Measurements from ENCODE around the gene RAD51AP1. TPM values are rescaled to one million over a fixed set of nuclear protein-coding genes. Genes with fewer than 3 reads are reported as not detected.
"Not testable (repeated sequence)": the region's sequence is repeated elsewhere in the genome, so short reads cannot be mapped to it uniquely, and the experiment has no call there.

RAD51AP1 gene
- total and polyA plus RNA-seq, 2 of the 8 experiments (the other 6 are each of a cell fraction or from before 2014, with no cell fraction given), result 29.7 to 48.3 TPM

DNA sequence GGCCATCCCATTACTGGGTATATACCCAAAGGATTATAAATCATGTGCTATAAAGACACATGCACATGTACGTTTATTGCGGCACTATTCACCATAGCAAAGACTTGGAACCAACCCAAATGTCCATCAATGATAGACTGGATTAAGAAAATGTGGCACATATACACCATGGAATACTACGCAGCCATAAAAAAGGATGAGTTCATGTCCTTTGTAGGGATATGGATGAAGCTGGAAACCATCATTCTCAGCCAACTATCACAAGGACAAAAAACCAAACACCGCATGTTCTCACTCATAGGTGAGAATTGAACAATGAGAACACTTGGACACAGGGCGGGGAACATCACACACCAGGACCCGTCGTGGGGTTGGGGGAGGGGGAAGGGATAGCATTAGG is 15.2 kb upstream of the RAD51AP1 start:
- DNase-seq (ENCODE audit: low read depth in 1 of 2, low spot score in 2 of 2); H2BK120ac ChIP-seq (replicated peaks; ENCODE audit: low read depth, low read length); H3K4me1 ChIP-seq (replicated peaks in 1 of 4; ENCODE audit: control insufficient read depth in 3 of 4, insufficient read depth in 4 of 4, low read length in 3 of 4); H3K27me3 ChIP-seq (replicated peaks in 1 of 4; ENCODE audit: control insufficient read depth in 3 of 4, extremely low read depth in 1 of 4, insufficient read depth in 3 of 4, low read length in 3 of 4); H3K9me3 ChIP-seq (ENCODE audit: insufficient read depth in 2 of 2, low read depth in 1 of 2, low read length in 1 of 2); H2AFZ ChIP-seq (ENCODE audit: low read length); H3K23ac ChIP-seq (ENCODE audit: insufficient read length); H4K5ac ChIP-seq (ENCODE audit: insufficient read length, low read depth, low read length); H4K20me1 ChIP-seq (replicated peaks in 1 of 2; ENCODE audit: control insufficient read depth in 1 of 2, insufficient read depth in 2 of 2, low read length in 2 of 2); H3K4me3 ChIP-seq (ENCODE audit: extremely low read depth in 1 of 4, insufficient read depth in 2 of 4, low read depth in 3 of 4, low read length in 4 of 4); H3K56ac ChIP-seq (replicated peaks; ENCODE audit: insufficient read length, low read depth, low read length); H3K36me3 ChIP-seq (ENCODE audit: control insufficient read depth in 2 of 4, insufficient read depth in 4 of 4, low read length in 3 of 4); H3K79me1 ChIP-seq (ENCODE audit: low read depth, low read length); H3K79me2 ChIP-seq (ENCODE audit: control insufficient read depth in 1 of 2, insufficient read depth in 2 of 2, low read length in 2 of 2); H4K91ac ChIP-seq (replicated peaks; ENCODE audit: insufficient read length, low read length); H3K18ac ChIP-seq (ENCODE audit: extremely low read depth, low read length); H3K4ac ChIP-seq (replicated peaks; ENCODE audit: insufficient read length, low read depth, low read length); H2BK15ac ChIP-seq (ENCODE audit: low read length); H3K4me2 ChIP-seq (ENCODE audit: insufficient read depth in 1 of 2, low read depth in 2 of 2, low read length in 2 of 2); H4K8ac ChIP-seq (ENCODE audit: extremely low read depth, insufficient read depth, low read length); H3K14ac ChIP-seq (ENCODE audit: insufficient read length); H3K27ac ChIP-seq (ENCODE audit: low read depth, low read length); POLR2A ChIA-PET (ENCODE audit: partially characterized antibody); H2BK12ac ChIP-seq (ENCODE audit: low read depth, low read length); H2AK5ac ChIP-seq (ENCODE audit: low read depth, low read length); H2BK20ac ChIP-seq (ENCODE audit: low read length); FAIRE-seq; H3K23me2 ChIP-seq (ENCODE audit: low read depth, low read length); H3K9ac ChIP-seq (replicated peaks in 1 of 4; ENCODE audit: extremely low read depth in 1 of 4, low read depth in 3 of 4, low read length in 3 of 4); H2BK5ac ChIP-seq (ENCODE audit: low read depth, low read length): not testable (repeated sequence)
- 76% methylated on average over 4 of the region's 7 CpGs; no CpG with 5 or more reads in 1 of the 2 experiments for WGBS, 2 experiments (ENCODE audit: extremely low coverage in 1 of 2, insufficient coverage in 1 of 2, insufficient read length in 1 of 2, insufficient replicate concordance in 2 of 2, low coverage in 1 of 2, low lambda C conversion rate in 2 of 2, missing lambda C conversion rate in 1 of 2)
- CTCF ChIA-PET (ENCODE audit: partially characterized antibody), result interaction anchor here (1.0 to 2.1 kb wide), 4 partner anchors 63 to 143 kb away, joined by 3 to 15 read pairs (median 7); no protein-coding TSS in a partner anchor
